Hepatocyte (in vitro differentiated cells): ENCODE data around the gene TMEM41B. TPM values are rescaled to one million over a fixed set of nuclear protein-coding genes. Genes with fewer than 3 reads are reported as not detected.
"Not testable (repeated sequence)": the region's sequence is repeated elsewhere in the genome, so short reads cannot be mapped to it uniquely, and the experiment has no call there.

ENCODE experiments used
- DNase-seq: peaks from one replicate; pipeline ENCODE4 v3.0.0-alpha.2; 2016; ENCODE audit warnings: low spot score
- H2AFZ ChIP-seq: fragments of 200-600 bp; sonication (generic); 2 replicates; pipeline ENCODE4 v1.6.0; 2016; ENCODE audit warnings: antibody characterized with exemption, mild to moderate bottlenecking
- H3K27ac ChIP-seq: fragments of 200-600 bp; sonication (generic); 2 replicates; pipeline ENCODE4 v1.5.1; 2016; ENCODE audit warnings: mild to moderate bottlenecking
- H3K27me3 ChIP-seq: fragments of 200-600 bp; sonication (generic); 2 replicates; pipeline ENCODE4 v1.6.1; 2016
- H3K36me3 ChIP-seq: fragments of 200-600 bp; sonication (generic); replicated peaks from 2 replicates; pipeline ENCODE4 v1.5.1; 2016; ENCODE audit warnings: low read depth; ENCODE audit not compliant: insufficient read depth
- H3K4me1 ChIP-seq: fragments of 200-600 bp; sonication (generic); 2 replicates; pipeline ENCODE4 v1.5.1; 2016; ENCODE audit warnings: mild to moderate bottlenecking, moderate library complexity; ENCODE audit not compliant: insufficient read depth
- H3K4me2 ChIP-seq: fragments of 200-600 bp; sonication (generic); 2 replicates; pipeline ENCODE4 v1.6.0; 2016
- H3K4me3 ChIP-seq: fragments of 200-600 bp; sonication (generic); 2 replicates; pipeline ENCODE4 v1.5.1; 2016; ENCODE audit warnings: mild to moderate bottlenecking
- H3K79me2 ChIP-seq: fragments of 200-600 bp; sonication (generic); 2 replicates; pipeline ENCODE4 v1.6.0; 2017; ENCODE audit warnings: mild to moderate bottlenecking
- H3K9me2 ChIP-seq: fragments of 200-600 bp; sonication (generic); replicated peaks from 2 replicates; pipeline ENCODE4 v1.6.0; 2017; ENCODE audit warnings: mild to moderate bottlenecking; ENCODE audit not compliant: insufficient read depth
- H3K9me3 ChIP-seq: fragments of 200-600 bp; sonication (generic); 2 replicates; pipeline ENCODE4 v1.5.1; 2016; ENCODE audit warnings: low read depth, mild to moderate bottlenecking
- H4K20me1 ChIP-seq: fragments of 200-600 bp; sonication (generic); 2 replicates; pipeline ENCODE4 v1.6.0; 2016; ENCODE audit warnings: mild to moderate bottlenecking; ENCODE audit not compliant: insufficient read depth, poor library complexity, severe bottlenecking
- CTCF ChIP-seq: fragments of 200-600 bp; sonication (generic); IDR thresholded peaks from 2 replicates; pipeline ENCODE4 v1.5.1; 2016; ENCODE audit warnings: antibody characterized with exemption, mild to moderate bottlenecking; ENCODE audit not compliant: poor library complexity
- EZH2 ChIP-seq: fragments of 200-600 bp; sonication (generic); IDR thresholded peaks from 2 replicates; pipeline ENCODE4 v1.6.1; 2016; ENCODE audit warnings: antibody characterized with exemption, mild to moderate bottlenecking, borderline replicate concordance
- EZH2phosphoT487 ChIP-seq: fragments of 200-600 bp; sonication (generic); IDR thresholded peaks from one replicate; pipeline ENCODE4 v1.6.1; 2018; ENCODE audit warnings: antibody characterized with exemption, mild to moderate bottlenecking, low read depth, moderate library complexity; ENCODE audit not compliant: unreplicated experiment, severe bottlenecking
- WGBS: methylation state at CpG from one replicate; pipeline ENCODE4 v1.1.6; 2016; ENCODE audit warnings: low lambda C conversion rate; ENCODE audit errors: missing lambda C conversion rate; 5-methylcytosine and 5-hydroxymethylcytosine counted together
- polyA plus RNA-seq: library from polyadenylated mRNA; unstranded; fragments of >200 nt; fragmentation: Nextera tagmentation; extraction: Ambion mirVana; gene quantifications from 2 replicates; pipeline ENCODE4 v1.2.1, GENCODE V29; 2016
- total RNA-seq: library from RNA; depleted of rRNA; stranded (reverse); fragments of >200 nt; gene quantifications from 2 replicates; pipeline ENCODE4 v1.2.3, GENCODE V29; 2014

Gene TMEM41B, protein sequence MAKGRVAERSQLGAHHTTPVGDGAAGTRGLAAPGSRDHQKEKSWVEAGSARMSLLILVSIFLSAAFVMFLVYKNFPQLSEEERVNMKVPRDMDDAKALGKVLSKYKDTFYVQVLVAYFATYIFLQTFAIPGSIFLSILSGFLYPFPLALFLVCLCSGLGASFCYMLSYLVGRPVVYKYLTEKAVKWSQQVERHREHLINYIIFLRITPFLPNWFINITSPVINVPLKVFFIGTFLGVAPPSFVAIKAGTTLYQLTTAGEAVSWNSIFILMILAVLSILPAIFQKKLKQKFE
- total RNA-seq, result 74.4 and 90.6 TPM in 2 replicates
- 34.1 and 39.6 TPM in 2 replicates for polyA plus RNA-seq

DNA sequence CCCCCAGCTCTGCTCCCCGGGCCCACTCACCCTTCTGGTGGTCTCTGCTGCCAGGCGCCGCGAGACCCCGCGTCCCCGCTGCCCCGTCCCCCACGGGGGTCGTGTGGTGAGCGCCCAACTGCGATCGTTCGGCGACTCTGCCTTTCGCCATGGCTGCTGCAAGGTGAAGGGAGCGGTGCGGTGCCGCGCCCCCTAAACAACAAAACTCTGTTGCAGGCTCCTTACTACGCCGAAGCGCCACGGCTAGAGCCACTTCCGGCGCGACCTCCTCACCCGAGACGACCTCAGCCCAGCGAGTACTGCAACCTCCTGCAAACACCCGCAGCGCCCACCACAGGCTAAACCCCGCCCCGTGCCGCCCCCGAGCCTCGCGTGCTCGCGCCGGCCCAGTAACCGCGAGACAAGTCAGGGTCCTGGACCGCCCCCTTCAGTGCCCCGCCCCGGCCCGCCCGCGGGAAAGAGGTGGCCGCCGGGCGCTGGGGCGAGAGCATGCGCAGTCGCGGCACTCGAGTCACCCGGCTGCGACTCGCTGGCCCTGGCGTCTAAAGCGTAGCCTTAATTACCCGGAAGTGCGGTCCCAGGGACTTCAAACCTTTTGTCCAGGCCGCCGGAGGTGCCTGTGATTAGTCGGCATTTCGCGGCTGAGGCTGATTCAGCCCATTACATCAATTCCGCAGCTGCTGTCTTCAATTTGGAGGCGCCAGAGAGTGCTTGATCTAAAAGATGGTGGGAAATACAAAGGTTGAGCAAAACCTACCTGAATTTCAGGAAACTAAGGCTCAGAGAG, at the start of gene TMEM41B:
Gene TMEM41B, minus strand, starts transcription at position 303 of the 787 bp plus-strand sequence. Its CDS starts 152 bp downstream, at position 151.
- DNase-seq, result peak; percentile 98
- Histone ChIP-seq H3K9me2 (no peaks in the 10 kb centered on the region), H3K9me3 (no peaks in the 10 kb centered on the region), H3K36me3 (no peaks in the 10 kb centered on the region), H3K4me1 (peaks cover 16% of the 10 kb centered on the region), H3K79me2 (peaks cover 46% of the 10 kb centered on the region), H4K20me1 (peaks cover 23% of the 10 kb centered on the region), H3K4me3 (peak within 1 kb of the TSS; percentile 88), H2AFZ (peak within 1 kb of the TSS; percentile 83), H3K4me2 (peak within 1 kb of the TSS; percentile 77), H3K27me3 (no peaks in the 10 kb centered on the region), H3K27ac (peak within 1 kb of the TSS; percentile 92)
- TF ChIP-seq CTCF (peak; percentile 11), EZH2 (no peak), EZH2phosphoT487 (no peak)
- 2% methylated on average over 44 of the region's 71 CpGs for WGBS

GRCh38 chr11:9362393-9362863, 48.0 kb upstream of the TMEM41B start:
- Histone ChIP-seq H3K4me1 (peaks cover 12% of the 10 kb centered on the region), H3K27ac (peak overlapping the region; percentile 99), H3K9me3 (no peaks in the 10 kb centered on the region), H3K4me3 (no peak overlapping the region), H3K27me3 (no peaks in the 10 kb centered on the region), H3K9me2 (no peaks in the 10 kb centered on the region), H3K79me2 (no peaks in the 10 kb centered on the region), H2AFZ (no peak overlapping the region), H3K4me2 (no peak overlapping the region), H3K36me3 (no peaks in the 10 kb centered on the region), H4K20me1 (no peaks in the 10 kb centered on the region)
- DNase-seq, result no peak
- TF ChIP-seq EZH2phosphoT487 (no peak), CTCF (no peak), EZH2 (no peak)
- 61% methylated on average over 2 of the region's 2 CpGs for WGBS

DNA sequence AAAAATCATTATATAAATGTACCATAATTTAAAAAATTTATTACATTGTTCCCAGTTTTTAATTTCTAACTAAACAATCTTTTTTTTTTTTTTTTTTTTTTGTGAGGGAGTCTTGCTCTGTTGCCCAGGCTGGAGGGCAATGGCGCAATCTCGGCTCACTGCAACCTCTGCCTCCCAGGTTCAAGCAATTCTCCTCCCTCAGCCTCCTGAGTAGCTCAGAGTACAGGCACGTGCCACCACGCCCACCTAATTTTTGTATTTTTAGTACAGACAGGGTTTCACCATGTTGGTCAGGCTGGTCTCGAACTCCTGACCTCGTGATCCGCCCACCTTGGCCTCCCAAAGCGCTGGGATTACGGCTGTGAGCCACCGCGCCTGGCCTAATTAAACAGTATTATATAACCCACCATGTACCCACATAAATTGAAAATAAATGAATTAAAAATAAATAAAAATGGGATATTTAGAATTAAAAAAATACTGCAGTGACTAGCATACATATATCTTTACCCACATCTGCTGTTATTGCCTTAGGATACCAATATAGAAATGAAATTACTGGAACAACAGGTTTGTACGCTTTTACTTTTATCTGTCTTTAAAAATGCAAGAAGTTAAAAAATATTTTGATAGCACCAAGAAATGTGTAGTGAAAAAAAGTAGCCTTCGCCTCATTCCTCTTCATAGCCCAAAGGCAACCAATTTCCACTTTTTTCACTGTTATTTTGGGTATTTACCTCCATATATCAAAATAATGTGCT, 46.6 kb upstream of the TMEM41B start:
- not testable (repeated sequence) for H3K27me3 ChIP-seq, DNase-seq, H3K9me3 ChIP-seq, H3K27ac ChIP-seq, H4K20me1 ChIP-seq, H3K9me2 ChIP-seq, H3K4me3 ChIP-seq, H2AFZ ChIP-seq, H3K36me3 ChIP-seq, H3K79me2 ChIP-seq, H3K4me2 ChIP-seq
- H3K4me1 ChIP-seq, result peaks cover 12% of the 10 kb centered on the region
- 94% methylated on average over 13 of the region's 13 CpGs for WGBS

DNA sequence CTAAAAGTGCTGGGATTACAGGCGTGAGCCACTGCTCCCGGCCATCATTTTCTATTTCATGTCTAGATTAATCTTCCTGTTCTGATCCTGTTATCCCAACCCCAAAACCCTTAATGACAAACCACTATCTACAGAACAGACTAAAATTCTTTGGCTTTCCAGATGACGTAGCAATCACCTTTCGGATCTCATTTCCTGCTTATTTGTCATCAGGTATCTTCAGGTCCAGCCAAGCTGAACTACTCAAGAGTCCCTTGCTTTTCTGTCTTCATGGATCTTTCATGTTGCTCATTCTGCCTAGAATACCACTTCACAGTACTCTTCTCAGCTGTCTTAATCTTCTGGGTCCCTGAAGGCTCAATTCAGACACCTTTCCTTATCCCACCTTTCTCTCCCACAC, 42.6 kb upstream of the TMEM41B start:
- Histone ChIP-seq H3K4me3 (no peak overlapping the region), H3K9me2 (no peaks in the 10 kb centered on the region), H3K9me3 (no peaks in the 10 kb centered on the region), H3K36me3 (no peaks in the 10 kb centered on the region), H3K27me3 (no peaks in the 10 kb centered on the region), H3K79me2 (no peaks in the 10 kb centered on the region), H2AFZ (no peak overlapping the region), H3K27ac (no peak overlapping the region), H3K4me1 (no peaks in the 10 kb centered on the region), H3K4me2 (no peak overlapping the region), H4K20me1 (no peaks in the 10 kb centered on the region)
- DNase-seq, result no peak
- whole genome bisulfite sequencing, result 98% methylated on average over 4 of the region's 4 CpGs
- no peak for TF ChIP-seq CTCF
